Measurements from ENCODE around the gene VMO1. TPM values are rescaled to one million over a fixed set of nuclear protein-coding genes. Genes with fewer than 3 reads are reported as not detected.

Gene VMO1, protein sequence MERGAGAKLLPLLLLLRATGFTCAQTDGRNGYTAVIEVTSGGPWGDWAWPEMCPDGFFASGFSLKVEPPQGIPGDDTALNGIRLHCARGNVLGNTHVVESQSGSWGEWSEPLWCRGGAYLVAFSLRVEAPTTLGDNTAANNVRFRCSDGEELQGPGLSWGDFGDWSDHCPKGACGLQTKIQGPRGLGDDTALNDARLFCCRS
- total RNA-seq (2013) = 1.3 TPM
- polyA plus RNA-seq (1 to 10 TPM in 1 of 3 donors, under 1 TPM in 2; 0.54 to 2.1 (median 0.79) TPM), polyA minus RNA-seq (0.97 and 2.2 TPM in 2 replicates), total RNA-seq (0.06 to 1.6 (median 0.70) reads per million in 11 experiments)

DNA sequence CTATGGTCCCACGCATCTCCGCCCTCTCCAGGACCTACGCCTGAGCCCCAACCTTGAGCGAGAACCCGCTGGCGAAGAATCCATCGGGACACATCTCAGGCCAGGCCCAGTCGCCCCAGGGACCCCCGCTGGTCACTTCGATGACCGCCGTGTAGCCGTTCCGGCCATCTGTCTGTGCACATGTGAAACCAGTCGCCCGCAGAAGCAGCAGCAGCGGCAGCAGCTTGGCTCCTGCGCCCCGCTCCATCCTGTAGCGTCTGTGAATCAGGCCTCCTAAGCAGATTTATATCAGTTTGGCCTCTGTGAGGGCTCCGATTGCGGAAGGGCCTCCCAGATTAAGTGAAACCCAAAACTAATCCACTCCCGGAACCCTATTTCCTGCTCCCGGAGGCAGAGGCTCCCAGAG, at the start of gene VMO1:
TSS of gene VMO1 (minus strand) at position 259 of the 406 bp plus-strand sequence. CDS start at position 247, 12 bp downstream.
- H3K36me3 ChIP-seq (replicated peaks in 1 of 2; ENCODE audit: control insufficient read depth in 1 of 2, insufficient read depth in 2 of 2, low read length in 2 of 2) = no peaks in the 10 kb centered on the region
- H3K9me3 ChIP-seq (replicated peaks in 1 of 2; ENCODE audit: control insufficient read depth in 1 of 2, insufficient read depth in 1 of 2, low read length in 2 of 2) = peaks cover 2 to 14% of the 10 kb centered on the region in 2 donors
- TF ChIP-seq, protein P1, sequence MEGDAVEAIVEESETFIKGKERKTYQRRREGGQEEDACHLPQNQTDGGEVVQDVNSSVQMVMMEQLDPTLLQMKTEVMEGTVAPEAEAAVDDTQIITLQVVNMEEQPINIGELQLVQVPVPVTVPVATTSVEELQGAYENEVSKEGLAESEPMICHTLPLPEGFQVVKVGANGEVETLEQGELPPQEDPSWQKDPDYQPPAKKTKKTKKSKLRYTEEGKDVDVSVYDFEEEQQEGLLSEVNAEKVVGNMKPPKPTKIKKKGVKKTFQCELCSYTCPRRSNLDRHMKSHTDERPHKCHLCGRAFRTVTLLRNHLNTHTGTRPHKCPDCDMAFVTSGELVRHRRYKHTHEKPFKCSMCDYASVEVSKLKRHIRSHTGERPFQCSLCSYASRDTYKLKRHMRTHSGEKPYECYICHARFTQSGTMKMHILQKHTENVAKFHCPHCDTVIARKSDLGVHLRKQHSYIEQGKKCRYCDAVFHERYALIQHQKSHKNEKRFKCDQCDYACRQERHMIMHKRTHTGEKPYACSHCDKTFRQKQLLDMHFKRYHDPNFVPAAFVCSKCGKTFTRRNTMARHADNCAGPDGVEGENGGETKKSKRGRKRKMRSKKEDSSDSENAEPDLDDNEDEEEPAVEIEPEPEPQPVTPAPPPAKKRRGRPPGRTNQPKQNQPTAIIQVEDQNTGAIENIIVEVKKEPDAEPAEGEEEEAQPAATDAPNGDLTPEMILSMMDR (IDR thresholded peaks at IDR 0.05) = no peak
- peak within 1 kb of the TSS; percentile 31 for H2AFZ ChIP-seq (ENCODE audit: insufficient read depth, low read depth, low read length, poor library complexity, severe bottlenecking)
- peak in 2 of 3 donors; percentile 27 to 40 for DNase-seq
- peak within 1 kb of the TSS in 1 of 3 experiments; percentile 18 for H3K4me3 ChIP-seq (replicated peaks in 1 of 3; ENCODE audit: low read depth in 2 of 3, low read length in 3 of 3)
- H3K9me3 Mint-ChIP-seq = peaks cover 3 to 35% (median 9%) of the 10 kb centered on the region in 7 donors
- H3K79me2 ChIP-seq (ENCODE audit: insufficient read depth, low read length) = no peaks in the 10 kb centered on the region
- peak within 1 kb of the TSS; percentile 64 to 89 for H3K4me3 Mint-ChIP-seq
- peaks cover 47% of the 10 kb centered on the region for H3K4me1 Mint-ChIP-seq
- intact Hi-C loops (cut with micrococcal nuclease) = loop anchor here in 1 of 2 donors (2.0 to 5.0 kb wide), 2 partner anchors 15 to 101 kb away; partner anchors contain the start of gene TM4SF5
- H4K20me1 ChIP-seq (ENCODE audit: insufficient read depth, low read length) = peaks cover 3% of the 10 kb centered on the region
- peaks cover 71 to 85% (median 81%) of the 10 kb centered on the region in 3 donors for H3K27me3 Mint-ChIP-seq (ENCODE audit: low read depth in 3 of 3)
- no peak within 1 kb of the TSS for H3K9ac ChIP-seq (ENCODE audit: insufficient read depth, low read length, poor library complexity, severe bottlenecking)
- H3K27ac Mint-ChIP-seq = peak within 1 kb of the TSS in 4 of 7 donors; percentile 15 to 61 (median 36)
- H3K36me3 Mint-ChIP-seq = peaks cover 10 to 24% of the 10 kb centered on the region in 2 donors
- peaks cover 40 to 49% of the 10 kb centered on the region in 2 donors for H3K4me1 ChIP-seq (ENCODE audit: control insufficient read depth in 1 of 2, insufficient read depth in 2 of 2, low read length in 2 of 2)
- H3K27ac ChIP-seq (ENCODE audit: low read depth in 1 of 2, low read length in 2 of 2) = no peak within 1 kb of the TSS
- peaks cover 43 to 74% of the 10 kb centered on the region in 2 donors for H3K27me3 ChIP-seq (ENCODE audit: control insufficient read depth in 2 of 2, insufficient read depth in 2 of 2, low read length in 2 of 2)
- H3K4me2 ChIP-seq (replicated peaks; ENCODE audit: extremely low read depth, low read length, poor library complexity, severe bottlenecking) = peak within 1 kb of the TSS; percentile 46
- WGBS (ENCODE audit: insufficient coverage) = 3% methylated on average over 20 of the region's 24 CpGs

DNA sequence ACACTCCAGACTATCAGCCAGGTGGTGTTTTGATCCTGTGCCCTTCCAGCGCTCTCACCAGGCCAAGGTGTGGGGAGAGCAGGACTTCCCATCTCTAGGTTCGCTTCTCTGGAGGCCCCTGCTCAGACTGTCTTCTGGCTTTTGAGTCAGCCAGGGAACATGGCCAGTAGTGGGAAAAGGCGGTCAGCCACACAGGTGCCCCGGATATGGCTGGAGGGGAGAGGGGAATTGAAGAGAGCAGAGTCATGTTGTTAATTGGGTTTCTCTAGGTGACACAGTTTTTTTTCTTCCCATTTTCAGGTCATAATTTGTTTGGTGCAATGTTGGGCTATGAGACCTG, 48.5 kb upstream of the VMO1 start:
- H3K27ac ChIP-seq (ENCODE audit: low read depth in 1 of 2, low read length in 2 of 2) = no peak overlapping the region
- no peak overlapping the region for H2AFZ ChIP-seq (ENCODE audit: insufficient read depth, low read depth, low read length, poor library complexity, severe bottlenecking)
- intact Hi-C loops (cut with micrococcal nuclease) = loop anchor here (1.0 to 5.0 kb wide), 4 partner anchors 8 to 43 kb away; partner anchors contain the start of gene PSMB6 (in 1 of the 2)
- peaks cover 35% of the 10 kb centered on the region for H3K4me1 Mint-ChIP-seq
- H3K4me3 Mint-ChIP-seq = peak overlapping the region; percentile 97 to 99
- TF ChIP-seq, protein P1 (IDR thresholded peaks at IDR 0.05) = no peak
- peaks cover 25 to 32% of the 10 kb centered on the region in 2 donors for H3K4me1 ChIP-seq (ENCODE audit: control insufficient read depth in 1 of 2, insufficient read depth in 2 of 2, low read length in 2 of 2)
- H3K27ac Mint-ChIP-seq = peak overlapping the region in 4 of 7 donors; percentile 1 to 60 (median 16)
- peaks cover 21% of the 10 kb centered on the region for H4K20me1 ChIP-seq (ENCODE audit: insufficient read depth, low read length)
- H3K4me2 ChIP-seq (replicated peaks; ENCODE audit: extremely low read depth, low read length, poor library complexity, severe bottlenecking) = peak overlapping the region; percentile 98
- H3K9me3 Mint-ChIP-seq = no peaks in the 10 kb centered on the region
- no peaks in the 10 kb centered on the region for H3K9me3 ChIP-seq (replicated peaks in 1 of 2; ENCODE audit: control insufficient read depth in 1 of 2, insufficient read depth in 1 of 2, low read length in 2 of 2)
- peaks cover 10 to 28% of the 10 kb centered on the region in 2 donors for H3K36me3 ChIP-seq (replicated peaks in 1 of 2; ENCODE audit: control insufficient read depth in 1 of 2, insufficient read depth in 2 of 2, low read length in 2 of 2)
- WGBS (ENCODE audit: insufficient coverage) = 100% methylated on average over 3 of the region's 4 CpGs
- peaks cover 61% of the 10 kb centered on the region for H3K79me2 ChIP-seq (ENCODE audit: insufficient read depth, low read length)
- peaks cover 1 to 3% (median 3%) of the 10 kb centered on the region in 3 donors for H3K27me3 Mint-ChIP-seq (ENCODE audit: low read depth in 3 of 3)
- H3K4me3 ChIP-seq (replicated peaks in 1 of 3; ENCODE audit: low read depth in 2 of 3, low read length in 3 of 3) = peak overlapping the region in 1 of 3 experiments; percentile 94
- no peaks in the 10 kb centered on the region for H3K27me3 ChIP-seq (ENCODE audit: control insufficient read depth in 2 of 2, insufficient read depth in 2 of 2, low read length in 2 of 2)
- H3K36me3 Mint-ChIP-seq = peaks cover 35 to 37% of the 10 kb centered on the region in 2 donors
- no peak overlapping the region for H3K9ac ChIP-seq (ENCODE audit: insufficient read depth, low read length, poor library complexity, severe bottlenecking)
- DNase-seq = no peak
